ENCODE data around the gene KCNB1. TPM values are rescaled to one million over a fixed set of nuclear protein-coding genes. Genes with fewer than 3 reads are reported as not detected.

KCNB1 gene
- total RNA-seq, 1 experiment from 2014 or later = 0.04 TPM

DNA sequence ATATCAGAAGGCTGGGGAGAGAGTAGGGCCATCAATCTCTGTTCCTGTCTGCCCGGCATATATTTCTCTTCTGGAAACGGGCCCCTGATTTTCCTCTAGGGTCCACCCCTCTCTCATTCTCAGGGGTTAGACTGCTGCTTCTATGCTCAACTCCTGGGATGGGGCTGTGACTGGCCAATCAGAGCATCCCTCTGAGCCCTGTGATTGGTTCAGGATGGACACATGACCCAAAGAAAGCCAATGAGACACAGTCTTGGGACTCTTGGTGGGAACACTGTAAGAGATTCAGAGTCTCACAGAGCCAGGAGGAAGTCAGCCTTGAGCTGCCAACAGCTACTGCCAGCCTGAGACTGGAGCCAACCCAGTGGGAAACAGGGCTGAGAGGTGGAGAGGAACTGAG is 31.0 kb upstream of the KCNB1 start:
- Histone ChIP-seq H3K79me2 (ENCODE audit: low read depth) (no peaks in the 10 kb centered on the region), H2AFZ (no peak overlapping the region), H3K27ac (no peak overlapping the region), H3K4me3 (no peak overlapping the region), H3K9me2 (ENCODE audit: insufficient read depth) (no peaks in the 10 kb centered on the region), H3K27me3 (ENCODE audit: insufficient read depth, low read depth) (peaks cover 14% of the 10 kb centered on the region; the same call in 1 of the 2 replicates), H3K9me3 (ENCODE audit: insufficient read depth, low read depth) (no peaks in the 10 kb centered on the region), H3F3A (ENCODE audit: insufficient read depth, low read depth) (peaks cover 4% of the 10 kb centered on the region; the same call in 1 of the 2 replicates), H4K20me1 (ENCODE audit: insufficient read depth) (no peaks in the 10 kb centered on the region), H3K4me1 (replicated peaks; ENCODE audit: insufficient read depth) (peaks cover 8% of the 10 kb centered on the region), H3K4me2 (no peak overlapping the region), H3K36me3 (ENCODE audit: low read depth) (0 out of 2 replicates have a peak, but pooled peaks cover 6% of the 10 kb centered on the region)
- TF ChIP-seq CTCF (conservative IDR thresholded peaks at IDR 0.05) (no peak), EZH2 (IDR thresholded peaks at IDR 0.05; ENCODE audit: low read depth) (no peak)
- CTCF ChIA-PET = interaction anchor here (0.7 kb wide), 1 partner anchor 93 kb away, joined by 4 read pairs; no protein-coding TSS in a partner anchor
- POLR2A ChIA-PET (ENCODE audit: unreplicated experiment) = no interaction called here
- intact Hi-C loops (cut with micrococcal nuclease; ENCODE audit: unreplicated experiment) = no loop called here
- DNase-seq = peak in 1 of 2 experiments; percentile 30
- no TSS peak for BruUV-seq (replicated peaks)

DNA sequence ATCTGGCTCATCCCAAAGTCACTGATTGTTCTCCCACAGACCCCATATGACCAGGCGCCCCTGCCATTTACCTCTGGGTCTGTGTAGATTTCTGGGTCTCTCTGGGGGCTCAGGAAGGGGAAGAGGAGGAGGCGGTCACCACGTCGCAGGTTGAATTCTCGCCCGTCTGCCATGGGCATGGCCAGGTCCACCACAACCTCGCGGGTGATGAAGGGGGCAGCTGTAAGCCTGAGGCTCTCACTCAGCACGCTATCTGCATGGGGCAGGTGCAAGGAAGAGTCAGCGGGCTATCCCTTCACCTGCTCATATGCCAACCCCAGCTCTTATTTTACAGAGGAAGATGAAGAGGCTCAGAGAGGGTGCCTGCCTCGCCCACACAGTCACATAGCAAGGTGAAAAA is 30.5 kb upstream of the KCNB1 start:
- H3K27me3 ChIP-seq (ENCODE audit: insufficient read depth, low read depth) = peaks cover 14% of the 10 kb centered on the region; the same call in 1 of the 2 replicates
- DNase-seq = peak in 1 of 2 experiments; percentile 9
- H3K9me3 ChIP-seq (ENCODE audit: insufficient read depth, low read depth) = no peaks in the 10 kb centered on the region
- TF ChIP-seq EZH2 (IDR thresholded peaks at IDR 0.05; ENCODE audit: low read depth) = no peak
- no peak for TF ChIP-seq CTCF (conservative IDR thresholded peaks at IDR 0.05)
- no TSS peak for BruUV-seq (replicated peaks)
- H4K20me1 ChIP-seq (ENCODE audit: insufficient read depth) = no peaks in the 10 kb centered on the region
- ChIA-PET POLR2A (ENCODE audit: unreplicated experiment) (no interaction called here), CTCF (interaction anchor here (0.6 to 0.7 kb wide), 2 partner anchors 92 to 552 kb away, joined by 4 to 5 read pairs; no protein-coding TSS in a partner anchor)
- no peaks in the 10 kb centered on the region for H3K79me2 ChIP-seq (ENCODE audit: low read depth)
- no peak overlapping the region for H3K27ac ChIP-seq
- no peak overlapping the region for H3K4me2 ChIP-seq
- peaks cover 5% of the 10 kb centered on the region; the same call in 1 of the 2 replicates for H3F3A ChIP-seq (ENCODE audit: insufficient read depth, low read depth)
- no peaks in the 10 kb centered on the region for H3K9me2 ChIP-seq (ENCODE audit: insufficient read depth)
- 0 out of 2 replicates have a peak, but pooled peaks cover 6% of the 10 kb centered on the region for H3K36me3 ChIP-seq (ENCODE audit: low read depth)
- no peak overlapping the region for H2AFZ ChIP-seq
- intact Hi-C loops (cut with micrococcal nuclease; ENCODE audit: unreplicated experiment) = no loop called here
- H3K4me3 ChIP-seq = no peak overlapping the region
- peaks cover 8% of the 10 kb centered on the region for H3K4me1 ChIP-seq (replicated peaks; ENCODE audit: insufficient read depth)

GRCh38 chr20:49511788-49512525 is 29.5 kb upstream of the KCNB1 start:
- no peaks in the 10 kb centered on the region for H3K9me3 ChIP-seq (ENCODE audit: insufficient read depth, low read depth)
- H3K36me3 ChIP-seq (ENCODE audit: low read depth) = 0 out of 2 replicates have a peak, but pooled peaks cover 6% of the 10 kb centered on the region
- no peaks in the 10 kb centered on the region for H3K79me2 ChIP-seq (ENCODE audit: low read depth)
- H3K27ac ChIP-seq = no peak overlapping the region
- CTCF ChIA-PET = interaction anchor here (0.7 kb wide), 1 partner anchor 114 kb away, joined by 3 read pairs; no protein-coding TSS in a partner anchor
- no TSS peak for BruUV-seq (replicated peaks)
- H3K27me3 ChIP-seq (ENCODE audit: insufficient read depth, low read depth) = peaks cover 14% of the 10 kb centered on the region; the same call in 1 of the 2 replicates
- POLR2A ChIA-PET (ENCODE audit: unreplicated experiment) = no interaction called here
- 0 out of 2 replicates have a peak, but pooled peaks cover 5% of the 10 kb centered on the region for H3F3A ChIP-seq (ENCODE audit: insufficient read depth, low read depth)
- no peaks in the 10 kb centered on the region for H3K4me1 ChIP-seq (replicated peaks; ENCODE audit: insufficient read depth)
- TF ChIP-seq EZH2 (IDR thresholded peaks at IDR 0.05; ENCODE audit: low read depth) (no peak), CTCF (conservative IDR thresholded peaks at IDR 0.05) (no peak)
- no peak overlapping the region for H3K4me2 ChIP-seq
- no peak overlapping the region for H3K4me3 ChIP-seq
- intact Hi-C loops (cut with micrococcal nuclease; ENCODE audit: unreplicated experiment) = no loop called here
- H2AFZ ChIP-seq = no peak overlapping the region
- no peaks in the 10 kb centered on the region for H4K20me1 ChIP-seq (ENCODE audit: insufficient read depth)
- DNase-seq = peak in 1 of 2 experiments; percentile 22
- no peaks in the 10 kb centered on the region for H3K9me2 ChIP-seq (ENCODE audit: insufficient read depth)

All from PC-9 (cell line).